NOMO-1 treated with dmso at 0.1 percent for 144 hours (cell line): Measurements from ENCODE around the gene CADM2.
"Not testable (repeated sequence)": the region's sequence is repeated elsewhere in the genome, so short reads cannot be mapped to it uniquely, and the experiment has no call there.

Source experiments
- DNase-seq: peaks from one replicate; lab custom pipeline; 2025; ENCODE audit not compliant: unreplicated experiment; lab: John Stamatoyannopoulos, UW

Gene CADM2

DNA sequence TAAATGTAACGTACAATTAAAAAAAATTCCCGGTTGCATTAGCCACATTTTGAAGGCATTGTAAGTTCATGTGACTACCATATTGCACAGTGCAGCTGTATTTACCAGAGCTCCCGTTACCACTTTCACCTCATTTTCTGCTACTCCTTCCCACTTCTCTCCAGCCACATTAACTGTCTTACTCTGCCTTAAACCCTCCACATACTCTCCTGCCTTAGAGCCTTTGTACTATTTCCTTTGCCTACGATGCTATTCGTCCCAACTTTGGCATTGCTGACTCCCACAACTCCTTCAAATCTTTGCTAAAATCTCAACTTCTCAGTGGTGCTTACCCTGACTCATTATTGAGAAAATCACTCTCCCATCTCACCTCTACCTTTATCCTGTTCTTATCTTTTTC lies 115.2 kb downstream of the CADM2 start:
- no peak for DNase-seq

- no peak for DNase-seq
These were observed 116.9 kb downstream of the CADM2 start for GRCh38 chr3:85075663-85076062.

GRCh38 chr3:85077018-85077417 lies 118.2 kb downstream of the CADM2 start:
- DNase-seq: no peak

DNA sequence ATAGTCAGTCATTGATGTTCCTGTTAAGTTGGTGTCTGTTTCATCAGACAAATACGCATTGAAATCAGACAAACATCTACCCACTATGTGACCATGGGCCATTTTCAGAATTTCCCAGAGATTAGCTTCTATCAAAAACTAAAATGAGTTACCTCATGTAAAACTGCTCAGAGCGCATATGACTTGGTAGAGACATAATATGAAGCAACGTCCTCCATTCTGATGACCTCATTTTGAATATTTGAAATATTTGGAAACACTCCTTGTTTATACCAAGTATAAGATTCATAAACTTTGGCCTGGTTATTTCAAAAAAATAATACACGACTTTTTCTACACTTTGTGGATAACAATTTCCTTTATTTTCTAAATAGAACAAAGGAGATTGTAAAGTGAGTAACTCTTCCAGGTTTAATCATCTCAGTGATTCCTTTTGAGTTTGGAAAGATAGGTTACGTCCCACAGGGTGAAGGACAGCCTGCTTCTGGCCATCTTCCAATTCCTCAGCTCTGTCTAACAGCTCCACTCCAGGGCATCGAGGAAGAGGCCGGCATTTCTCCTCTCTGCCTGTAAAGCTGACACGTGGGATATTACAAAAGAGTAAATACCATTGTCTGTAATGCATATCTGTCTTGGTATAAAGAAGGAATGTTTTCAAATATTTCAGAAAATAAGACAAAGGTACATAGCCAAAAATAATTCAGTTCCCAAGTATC lies 122.6 kb downstream of the CADM2 start:
- DNase-seq: no peak

GRCh38 chr3:85090495-85090894 lies 131.7 kb downstream of the CADM2 start:
- no peak for DNase-seq

DNA sequence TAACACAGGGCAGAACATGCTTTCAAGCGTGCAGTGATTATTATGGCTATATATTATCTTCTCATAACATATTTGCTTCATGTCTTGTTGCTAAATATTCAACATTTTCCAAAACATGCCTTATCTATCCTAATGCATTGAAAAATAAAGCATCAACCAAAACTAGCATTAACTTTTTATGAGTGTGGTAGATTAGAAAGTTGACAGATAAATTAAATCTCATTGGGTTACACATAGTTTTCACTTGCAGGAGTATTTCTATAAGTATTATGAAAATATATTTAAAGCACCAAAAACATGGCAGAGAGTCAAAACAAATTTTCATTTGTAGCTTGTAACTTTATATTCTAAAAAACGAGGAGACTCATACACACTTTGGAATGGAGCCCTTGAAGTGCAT lies 141.5 kb downstream of the CADM2 start:
- DNase-seq: no peak

DNA sequence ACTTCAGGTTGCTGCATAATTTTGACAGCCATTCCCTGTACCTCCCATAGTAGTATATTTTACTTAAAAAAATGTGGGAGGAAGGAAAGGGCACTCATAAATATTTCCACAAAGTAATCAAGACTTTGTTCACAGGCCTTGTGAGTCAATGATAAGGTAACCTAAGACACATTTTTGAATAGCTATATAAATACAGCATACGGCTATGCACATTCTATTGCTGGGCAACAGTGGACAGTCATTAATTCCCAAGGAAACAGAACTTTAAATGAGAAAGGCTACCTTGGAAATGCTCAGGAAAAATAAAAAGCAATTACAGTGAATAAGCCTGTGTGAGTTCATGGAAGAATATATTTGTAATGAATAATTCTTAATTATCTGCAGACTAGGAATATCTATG lies 144.0 kb downstream of the CADM2 start:
- no peak for DNase-seq

GRCh38 chr3:85110393-85110792 lies 151.6 kb downstream of the CADM2 start:
- no peak for DNase-seq

DNA sequence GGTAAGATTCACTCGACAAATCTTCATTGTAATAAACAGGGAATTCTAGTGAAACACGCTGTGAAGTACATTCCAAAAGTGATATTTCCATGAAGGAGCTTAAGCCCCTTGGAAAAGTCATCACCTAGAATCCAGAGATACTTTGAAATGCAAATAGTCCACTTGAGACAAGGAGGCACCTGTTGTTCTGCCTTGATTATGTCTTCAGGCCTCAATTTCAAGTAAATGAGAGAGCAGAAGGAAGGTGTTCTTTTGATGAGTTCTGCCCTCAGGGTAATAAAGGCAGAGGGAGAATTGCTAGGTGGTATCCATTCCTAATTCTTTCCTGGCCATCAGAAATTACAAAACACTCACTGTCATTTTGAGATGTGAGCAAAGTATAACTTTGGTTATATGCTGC lies 162.1 kb downstream of the CADM2 start:
- DNase-seq: no peak

- not testable (repeated sequence) for DNase-seq
These were observed 174.1 kb downstream of the CADM2 start for GRCh38 chr3:85132864-85133263.

DNA sequence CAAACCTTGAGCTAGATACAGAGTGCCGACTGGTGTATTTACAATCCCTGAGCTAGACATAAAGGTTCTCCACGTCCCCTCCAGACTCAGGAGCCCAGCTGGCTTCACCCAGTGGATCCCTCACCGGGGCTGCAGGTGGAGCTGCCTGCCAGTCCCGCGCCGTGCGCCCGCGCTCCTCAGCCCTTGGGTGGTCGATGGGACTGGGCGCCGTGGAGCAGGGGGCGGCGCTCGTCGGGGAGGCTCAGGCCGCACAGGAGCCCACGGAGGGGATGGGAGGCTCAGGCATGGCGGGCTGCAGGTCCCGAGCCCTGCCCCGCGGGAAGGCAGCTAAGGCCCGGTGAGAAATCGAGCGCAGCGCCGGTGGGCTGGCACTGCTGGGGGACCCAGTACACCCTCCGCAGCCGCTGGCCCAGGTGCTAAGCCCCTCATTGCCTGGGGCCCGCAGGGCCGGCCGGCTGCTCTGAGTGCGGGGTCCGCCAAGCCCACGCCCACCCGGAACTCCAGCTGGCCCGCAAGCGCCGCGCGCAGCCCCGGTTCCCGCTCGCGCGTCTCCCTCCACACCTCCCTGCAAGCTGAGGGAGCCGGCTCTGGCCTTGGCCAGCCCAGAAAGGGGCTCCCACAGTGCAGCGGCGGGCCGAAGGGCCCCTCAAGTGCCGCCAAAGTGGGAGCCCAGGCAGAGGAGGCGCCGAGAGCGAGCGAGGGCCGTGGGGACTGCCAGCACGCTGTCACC lies 175.1 kb downstream of the CADM2 start:
- DNase-seq: not testable (repeated sequence)

DNA sequence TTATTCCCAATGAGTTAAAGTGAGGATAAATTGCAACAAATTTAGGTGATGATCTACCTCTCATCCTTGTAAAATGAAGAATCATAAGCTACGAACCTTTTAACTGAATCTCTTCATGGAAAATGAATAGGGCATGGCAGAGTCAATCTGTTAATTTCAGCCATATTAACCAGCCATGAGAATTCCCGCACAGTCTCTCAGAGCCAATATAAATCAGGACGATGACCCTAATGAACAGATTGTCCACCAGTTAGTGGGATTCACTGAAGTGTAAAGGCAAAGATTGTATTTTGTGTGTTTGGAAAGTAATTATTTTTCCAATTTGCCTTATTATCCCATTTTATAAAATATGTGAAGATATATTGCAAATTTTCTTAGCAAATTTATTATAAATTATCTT lies 183.8 kb downstream of the CADM2 start:
- no peak for DNase-seq

DNA sequence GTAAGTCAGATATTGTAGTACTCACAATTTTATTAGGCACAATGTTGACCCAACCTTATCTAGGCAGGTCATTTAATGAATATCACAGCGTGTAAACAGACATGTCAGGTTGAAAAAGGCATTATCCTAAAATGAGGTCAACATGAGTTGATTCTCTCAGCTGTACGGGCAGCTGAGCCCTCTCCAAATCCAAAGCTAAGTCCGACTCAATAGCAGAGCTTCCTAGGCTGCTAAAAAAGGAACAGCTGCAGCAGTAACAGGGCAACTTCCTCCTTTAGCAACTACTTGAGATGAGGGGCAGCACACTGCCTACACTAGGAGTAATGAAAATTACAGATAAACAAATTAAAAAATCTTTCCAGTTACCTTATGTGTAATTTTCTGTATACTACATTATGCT lies 189.2 kb downstream of the CADM2 start:
- no peak for DNase-seq

DNA sequence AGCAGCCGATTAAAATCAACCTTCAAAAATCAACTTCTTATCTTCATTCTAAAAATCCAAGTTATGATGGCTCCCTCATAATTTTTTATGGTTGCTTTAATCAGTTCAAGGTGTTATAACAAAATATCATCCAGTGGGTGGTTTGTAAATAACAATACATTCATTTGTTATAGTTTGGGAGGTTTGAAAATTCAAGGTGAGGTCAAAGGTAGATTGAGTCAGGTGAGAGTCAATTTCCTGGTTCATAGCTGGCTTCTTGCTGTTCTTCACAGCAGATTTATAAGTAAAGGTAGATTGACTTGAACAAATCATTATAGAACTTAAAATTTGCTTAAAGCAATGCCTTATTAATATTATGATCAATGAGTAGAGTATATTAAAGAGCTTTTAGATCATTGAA lies 192.8 kb downstream of the CADM2 start:
- DNase-seq: no peak

DNA sequence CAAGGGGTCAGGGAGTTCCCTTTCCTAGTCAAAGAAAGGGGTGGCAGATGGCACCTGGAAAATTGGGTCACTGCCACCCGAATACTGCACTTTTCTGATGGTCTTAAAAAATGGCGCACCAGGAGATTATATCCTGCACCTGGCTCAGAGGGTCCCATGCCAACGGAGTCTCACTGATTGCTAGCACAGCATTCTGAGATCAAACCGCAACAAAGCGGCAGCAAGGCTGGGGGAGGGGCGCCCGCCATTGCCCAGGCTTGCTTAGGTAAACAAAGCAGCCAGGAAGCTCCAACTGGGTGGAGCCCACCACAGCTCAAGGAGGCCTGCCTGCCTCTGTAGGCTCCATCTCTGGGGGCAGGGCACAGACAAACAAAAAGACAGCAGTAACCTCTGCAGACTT lies 194.5 kb downstream of the CADM2 start:
- DNase-seq: not testable (repeated sequence)

GRCh38 chr3:85159376-85159775 lies 200.6 kb downstream of the CADM2 start:
- no peak for DNase-seq

- no peak for DNase-seq
These were observed 202.8 kb downstream of the CADM2 start for GRCh38 chr3:85161544-85161943.

GRCh38 chr3:85162905-85163304 lies 204.1 kb downstream of the CADM2 start:
- DNase-seq: no peak

- DNase-seq: no peak
These were observed 205.6 kb downstream of the CADM2 start for GRCh38 chr3:85164436-85164835.

DNA sequence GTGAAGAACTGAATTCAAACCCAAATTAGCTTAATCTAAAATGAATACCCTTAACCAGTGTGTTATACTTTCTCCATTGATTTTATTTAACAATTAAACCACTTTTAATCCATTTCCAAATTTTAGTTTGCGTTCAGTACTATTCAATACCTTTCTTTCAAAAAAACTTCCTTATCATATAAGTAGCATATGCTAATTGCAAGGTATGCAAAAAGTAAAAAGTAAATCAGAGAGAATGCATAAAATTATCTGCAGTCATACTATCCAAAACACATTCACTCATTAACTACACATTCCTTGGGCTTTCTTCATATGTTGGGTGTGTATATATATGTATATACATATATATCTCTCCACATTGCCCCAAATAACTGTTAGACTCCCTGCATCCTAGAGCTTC lies 208.8 kb downstream of the CADM2 start:
- DNase-seq: no peak

GRCh38 chr3:85170646-85171045 lies 211.9 kb downstream of the CADM2 start:
- DNase-seq: no peak

- DNase-seq: no peak
These were observed 213.2 kb downstream of the CADM2 start for GRCh38 chr3:85171976-85172375.

- DNase-seq: no peak
These were observed 218.0 kb downstream of the CADM2 start for GRCh38 chr3:85176799-85177198.
